ENCODE data around the gene CENPM.
"Not testable (repeated sequence)": the region's sequence is repeated elsewhere in the genome, so short reads cannot be mapped to it uniquely, and the experiment has no call there.

CENPM gene

GRCh38 chr22:41949297-41949965 lies 2.5 kb upstream of the CENPM start:
- H3K4me3 ChIP-seq (ENCODE audit: low read length) = no peak overlapping the region; the same call in 1 of the 2 replicates
- no peak for TF ChIP-seq ZNF274 (IDR thresholded peaks at IDR 0.05; ENCODE audit: low read depth, low read length)

GRCh38 chr22:41948928-41949296 lies 2.0 kb upstream of the CENPM start:
- H3K4me3 ChIP-seq (ENCODE audit: low read length) = not testable (repeated sequence)

GRCh38 chr22:41948142-41948541 lies 1.2 kb upstream of the CENPM start:
- no peak overlapping the region for H3K4me3 ChIP-seq (ENCODE audit: low read length)
- TF ChIP-seq ZNF274 (IDR thresholded peaks at IDR 0.05; ENCODE audit: low read depth, low read length) = no peak

GRCh38 chr22:41947424-41948080 lies 600 bp upstream of the CENPM start:
- H3K4me3 ChIP-seq (ENCODE audit: low read length) = peak overlapping the region; percentile 85; the same call in 1 of the 2 replicates
- no peak for TF ChIP-seq ZNF274 (IDR thresholded peaks at IDR 0.05; ENCODE audit: low read depth, low read length)

GRCh38 chr22:41943661-41944209 lies 3.2 kb downstream of the CENPM start:
- no peak for TF ChIP-seq ZNF274 (IDR thresholded peaks at IDR 0.05; ENCODE audit: low read depth, low read length)

GRCh38 chr22:41940832-41941765 lies 5.9 kb downstream of the CENPM start:
- H3K4me3 ChIP-seq (ENCODE audit: low read length) = no peak overlapping the region; the same call in 1 of the 2 replicates
- TF ChIP-seq ZNF274 (IDR thresholded peaks at IDR 0.05; ENCODE audit: low read depth, low read length) = no peak

More at GRCh38 chr22:41943661-41944209, 3.2 kb downstream of the CENPM start:
- H3K4me3 ChIP-seq (ENCODE audit: low read length) = no peak overlapping the region

GRCh38 chr22:41939981-41940831 lies 6.7 kb downstream of the CENPM start:
- no peak for TF ChIP-seq ZNF274 (IDR thresholded peaks at IDR 0.05; ENCODE audit: low read depth, low read length)
- H3K4me3 ChIP-seq (ENCODE audit: low read length) = peak overlapping the region; percentile 27; the same call in 1 of the 2 replicates

- TF ChIP-seq ZNF274 (IDR thresholded peaks at IDR 0.05; ENCODE audit: low read depth, low read length) = no peak
These were observed 10.1 kb downstream of the CENPM start for GRCh38 chr22:41936894-41937169.

GRCh38 chr22:41935509-41935908 lies 11.4 kb downstream of the CENPM start:
- H3K4me3 ChIP-seq (ENCODE audit: low read length) = no peak overlapping the region

More at GRCh38 chr22:41936894-41937169, 10.1 kb downstream of the CENPM start:
- H3K4me3 ChIP-seq (ENCODE audit: low read length) = no peak overlapping the region

GRCh38 chr22:41935015-41935351 lies 12.0 kb downstream of the CENPM start:
- no peak for TF ChIP-seq ZNF274 (IDR thresholded peaks at IDR 0.05; ENCODE audit: low read depth, low read length)
- no peak overlapping the region for H3K4me3 ChIP-seq (ENCODE audit: low read length)

More at GRCh38 chr22:41935509-41935908, 11.4 kb downstream of the CENPM start:
- no peak for TF ChIP-seq ZNF274 (IDR thresholded peaks at IDR 0.05; ENCODE audit: low read depth, low read length)

- no peak overlapping the region for H3K4me3 ChIP-seq (ENCODE audit: low read length)
- no peak for TF ChIP-seq ZNF274 (IDR thresholded peaks at IDR 0.05; ENCODE audit: low read depth, low read length)
These were observed 12.5 kb downstream of the CENPM start for GRCh38 chr22:41934284-41935014.

GRCh38 chr22:41933411-41934177 lies 13.4 kb downstream of the CENPM start:
- no peak for TF ChIP-seq ZNF274 (IDR thresholded peaks at IDR 0.05; ENCODE audit: low read depth, low read length)
- H3K4me3 ChIP-seq (ENCODE audit: low read length) = no peak overlapping the region

All from GM08714 (cell line).